RWPE2 (cell line): ENCODE data around the gene PLCB4.

Source experiments
- ATAC-seq: fragments of 200-7000 bp; cut with Tn5 transposase; 3 replicates; pipeline ENCODE4 v1.9.1; 2021; ENCODE audit warnings: low read depth
- DNase-seq: peaks from one replicate; pipeline ENCODE4 v3.0.0-alpha.2; 2020; ENCODE audit warnings: low spot score
- H3K27ac ChIP-seq: fragments of 450-650 bp; 2 replicates; pipeline ENCODE4 v1.5.1; 2017; ENCODE audit warnings: mild to moderate bottlenecking; ENCODE audit not compliant: poor library complexity, severe bottlenecking
- H3K27me3 ChIP-seq: fragments of 250-450 bp; sonication (Bioruptor Pico); 2 replicates; pipeline ENCODE4 v1.5.1; 2021; ENCODE audit warnings: mild to moderate bottlenecking, moderate library complexity; ENCODE audit not compliant: insufficient read depth, poor library complexity, severe bottlenecking
- H3K36me3 ChIP-seq: fragments of 250-450 bp; sonication (Bioruptor Pico); 2 replicates; pipeline ENCODE4 v1.5.1; 2020; ENCODE audit warnings: low read depth, mild to moderate bottlenecking, moderate library complexity
- H3K4me1 ChIP-seq: fragments of 250-450 bp; sonication (Bioruptor Pico); 2 replicates; pipeline ENCODE4 v1.5.1; 2021; ENCODE audit warnings: mild to moderate bottlenecking, moderate library complexity; ENCODE audit not compliant: insufficient read depth, poor library complexity, severe bottlenecking
- H3K4me3 ChIP-seq: fragments of 250-450 bp; sonication (Bioruptor Pico); 2 replicates; pipeline ENCODE4 v1.5.1; 2021; ENCODE audit warnings: mild to moderate bottlenecking, moderate library complexity; ENCODE audit not compliant: severe bottlenecking
- H3K9me3 ChIP-seq: fragments of 250-450 bp; sonication (Bioruptor Pico); 2 replicates; pipeline ENCODE4 v1.5.1; 2021; ENCODE audit warnings: mild to moderate bottlenecking, moderate library complexity; ENCODE audit not compliant: severe bottlenecking
- CTCF ChIP-seq: fragments of 450-650 bp; IDR thresholded peaks from one replicate; pipeline ENCODE4 v1.5.1; 2017; ENCODE audit warnings: mild to moderate bottlenecking, moderate library complexity; ENCODE audit not compliant: poor library complexity, severe bottlenecking

PLCB4 gene

GRCh38 chr20:9131841-9132240 is 63.0 kb downstream of the PLCB4 start:
- DNase-seq (no peak), ATAC-seq (no peak)
- Histone ChIP-seq H3K36me3 (peaks cover 9% of the 10 kb centered on the region; the same call in 1 of the 2 replicates), H3K4me3 (no peak overlapping the region), H3K27ac (no peak overlapping the region), H3K4me1 (peaks cover 3% of the 10 kb centered on the region), H3K9me3 (no peaks in the 10 kb centered on the region), H3K27me3 (no peaks in the 10 kb centered on the region)
- no peak for TF ChIP-seq CTCF

- TF ChIP-seq CTCF, result no peak
- H3K27me3 ChIP-seq, result no peaks in the 10 kb centered on the region
- H3K4me3 ChIP-seq, result no peak overlapping the region
- H3K36me3 ChIP-seq, result peaks cover 9% of the 10 kb centered on the region; the same call in 1 of the 2 replicates
- no peak for DNase-seq
- ATAC-seq, result no peak
- H3K9me3 ChIP-seq, result no peaks in the 10 kb centered on the region
- no peaks in the 10 kb centered on the region for H3K4me1 ChIP-seq
- no peak overlapping the region for H3K27ac ChIP-seq
Measured at GRCh38 chr20:9134346-9134745, 65.5 kb downstream of the PLCB4 start.

- H3K36me3 ChIP-seq, result 0 out of 2 replicates have a peak, but pooled peaks cover 9% of the 10 kb centered on the region
- TF ChIP-seq CTCF, result no peak
- no peak overlapping the region for H3K27ac ChIP-seq
- H3K4me1 ChIP-seq, result no peaks in the 10 kb centered on the region
- DNase-seq (no peak), ATAC-seq (no peak)
- H3K27me3 ChIP-seq, result no peaks in the 10 kb centered on the region
- H3K4me3 ChIP-seq, result no peak overlapping the region
- no peaks in the 10 kb centered on the region for H3K9me3 ChIP-seq
Measured at GRCh38 chr20:9136114-9136513, 67.2 kb downstream of the PLCB4 start.

- Histone ChIP-seq H3K4me3 (no peak overlapping the region), H3K27me3 (no peaks in the 10 kb centered on the region), H3K9me3 (no peaks in the 10 kb centered on the region), H3K27ac (no peak overlapping the region), H3K36me3 (0 out of 2 replicates have a peak, but pooled peaks cover 9% of the 10 kb centered on the region), H3K4me1 (no peaks in the 10 kb centered on the region)
- no peak for TF ChIP-seq CTCF
- ATAC-seq (no peak), DNase-seq (no peak)
Measured at GRCh38 chr20:9137001-9137400, 68.1 kb downstream of the PLCB4 start.

- Histone ChIP-seq H3K27ac (no peak overlapping the region), H3K9me3 (no peaks in the 10 kb centered on the region), H3K36me3 (peaks cover 9% of the 10 kb centered on the region; the same call in 1 of the 2 replicates), H3K27me3 (no peaks in the 10 kb centered on the region), H3K4me3 (no peak overlapping the region), H3K4me1 (no peaks in the 10 kb centered on the region)
- ATAC-seq, result no peak
- DNase-seq, result no peak
- no peak for TF ChIP-seq CTCF
Measured at GRCh38 chr20:9139106-9139833, 70.4 kb downstream of the PLCB4 start.
